NB4 (cell line): ENCODE results near the gene CD96.

ENCODE experiments used
- POLR2A ChIP-seq: IDR thresholded peaks from 2 replicates; pipeline ENCODE4 v1.6.1; 2011; ENCODE audit warnings: mild to moderate bottlenecking; ENCODE audit not compliant: insufficient read length; ENCODE audit errors: extremely low read depth
- TF ChIP-seq, protein P1 (sequence below): IDR thresholded peaks from one replicate; pipeline ENCODE4 v1.5.1; 2012; ENCODE audit warnings: low read depth, low read length

DNA sequence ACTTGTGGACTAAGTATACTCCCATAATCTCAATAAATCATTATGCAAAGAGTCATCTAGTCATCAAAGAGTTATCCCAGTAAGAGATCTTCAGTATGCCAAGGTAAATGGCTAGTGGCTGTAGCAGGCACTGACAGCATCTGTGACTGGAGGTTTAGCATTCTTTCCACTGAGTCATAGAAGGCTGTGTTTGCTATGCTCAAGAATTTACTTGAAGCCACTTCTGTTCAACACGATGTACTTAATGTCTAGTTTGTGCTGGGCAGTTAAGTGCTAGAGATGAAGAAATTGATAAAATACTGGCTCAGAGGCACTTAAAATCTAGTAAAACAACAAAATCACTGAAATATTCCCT is 40.1 kb downstream of the CD96 start:
- TF ChIP-seq POLR2A = no peak
- TF ChIP-seq, protein P1, sequence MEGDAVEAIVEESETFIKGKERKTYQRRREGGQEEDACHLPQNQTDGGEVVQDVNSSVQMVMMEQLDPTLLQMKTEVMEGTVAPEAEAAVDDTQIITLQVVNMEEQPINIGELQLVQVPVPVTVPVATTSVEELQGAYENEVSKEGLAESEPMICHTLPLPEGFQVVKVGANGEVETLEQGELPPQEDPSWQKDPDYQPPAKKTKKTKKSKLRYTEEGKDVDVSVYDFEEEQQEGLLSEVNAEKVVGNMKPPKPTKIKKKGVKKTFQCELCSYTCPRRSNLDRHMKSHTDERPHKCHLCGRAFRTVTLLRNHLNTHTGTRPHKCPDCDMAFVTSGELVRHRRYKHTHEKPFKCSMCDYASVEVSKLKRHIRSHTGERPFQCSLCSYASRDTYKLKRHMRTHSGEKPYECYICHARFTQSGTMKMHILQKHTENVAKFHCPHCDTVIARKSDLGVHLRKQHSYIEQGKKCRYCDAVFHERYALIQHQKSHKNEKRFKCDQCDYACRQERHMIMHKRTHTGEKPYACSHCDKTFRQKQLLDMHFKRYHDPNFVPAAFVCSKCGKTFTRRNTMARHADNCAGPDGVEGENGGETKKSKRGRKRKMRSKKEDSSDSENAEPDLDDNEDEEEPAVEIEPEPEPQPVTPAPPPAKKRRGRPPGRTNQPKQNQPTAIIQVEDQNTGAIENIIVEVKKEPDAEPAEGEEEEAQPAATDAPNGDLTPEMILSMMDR = no peak
